ENCODE measurements around the gene GOPC.
"Not testable (repeated sequence)": the region's sequence is repeated elsewhere in the genome, so short reads cannot be mapped to it uniquely, and the experiment has no call there.

GOPC gene

GRCh38 chr6:117518870-117519269 lies 83.4 kb downstream of the GOPC start:
- DNase-seq (ENCODE audit: low read depth in 1 of 2, low spot score in 1 of 2): no peak

- not testable (repeated sequence) for DNase-seq (ENCODE audit: low read depth in 1 of 2, low spot score in 1 of 2)
Observed at GRCh38 chr6:117517995-117518394, 84.3 kb downstream of the GOPC start.

- DNase-seq (ENCODE audit: low read depth in 1 of 2, low spot score in 1 of 2): no peak
Observed at GRCh38 chr6:117515326-117515725, 87.0 kb downstream of the GOPC start.

DNA sequence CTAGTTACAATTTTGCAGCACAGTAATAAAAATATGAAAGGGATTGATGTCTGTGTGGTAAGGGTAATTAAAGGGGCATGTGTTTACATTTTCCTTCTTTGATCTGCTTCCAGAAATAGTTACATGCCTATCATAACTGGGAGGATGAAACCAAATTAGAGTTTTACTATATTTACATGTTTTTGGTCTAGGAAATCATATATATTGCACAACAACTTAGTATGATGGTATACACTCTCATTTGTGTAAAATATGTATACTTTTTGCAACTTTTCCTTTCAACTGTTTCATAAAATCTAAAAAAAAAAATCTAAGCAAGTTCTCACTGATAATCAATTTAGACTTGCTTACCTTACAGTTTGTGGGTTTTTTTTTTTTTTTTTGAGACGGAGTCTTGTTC lies 87.7 kb downstream of the GOPC start:
- DNase-seq (ENCODE audit: low read depth in 1 of 2, low spot score in 1 of 2): no peak

DNA sequence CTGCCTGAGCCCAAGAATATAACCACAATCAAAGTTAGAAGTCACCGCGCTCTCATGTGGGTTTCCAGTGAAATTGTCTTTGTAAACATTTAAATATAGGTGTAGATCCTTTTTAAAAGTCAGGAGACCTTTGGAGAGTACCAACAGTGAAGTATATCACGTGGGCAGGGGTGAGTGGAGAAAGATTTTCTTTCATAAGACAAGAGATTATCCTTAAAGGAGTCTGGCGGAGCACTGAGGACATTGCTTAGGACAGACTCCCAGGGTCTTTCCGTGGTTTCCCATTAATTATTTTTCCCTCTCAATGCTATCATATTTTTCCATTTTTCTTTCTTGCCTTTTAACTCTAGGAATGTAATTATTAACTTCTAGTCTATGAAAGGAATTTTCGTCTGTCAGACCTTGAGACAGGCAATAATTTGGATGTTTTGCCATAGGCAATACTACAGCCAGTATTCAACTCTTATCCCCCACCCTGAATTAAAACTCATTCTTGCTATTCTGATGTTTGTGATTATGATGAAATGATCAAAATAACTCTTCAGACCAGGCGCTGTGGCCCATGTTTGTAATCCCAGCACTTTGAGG lies 88.4 kb downstream of the GOPC start:
- DNase-seq (ENCODE audit: low read depth in 1 of 2, low spot score in 1 of 2): no peak

GRCh38 chr6:117512987-117513573 lies 89.2 kb downstream of the GOPC start:
- no peak for DNase-seq (ENCODE audit: low read depth in 1 of 2, low spot score in 1 of 2)

- no peak for DNase-seq (ENCODE audit: low read depth in 1 of 2, low spot score in 1 of 2)
Observed at GRCh38 chr6:117512056-117512828, 90.1 kb downstream of the GOPC start.

All from stimulated activated CD4-positive, alpha-beta T cell treated with anti-CD3 and anti-CD28 coated beads, Interleukin-15, amount 100 ng/mL, for 1 hour (primary cell).